GM19238 (cell line): ENCODE data around the gene SULT1C2.

Experiments
- DNase-seq: peaks from one replicate; pipeline ENCODE4 v3.0.0; 2011; ENCODE audit warnings: low spot score; ENCODE audit not compliant: insufficient read length

SULT1C2 gene

GRCh38 chr2:108293850-108294249, 5.2 kb downstream of the SULT1C2 start:
- DNase-seq: no peak

DNA sequence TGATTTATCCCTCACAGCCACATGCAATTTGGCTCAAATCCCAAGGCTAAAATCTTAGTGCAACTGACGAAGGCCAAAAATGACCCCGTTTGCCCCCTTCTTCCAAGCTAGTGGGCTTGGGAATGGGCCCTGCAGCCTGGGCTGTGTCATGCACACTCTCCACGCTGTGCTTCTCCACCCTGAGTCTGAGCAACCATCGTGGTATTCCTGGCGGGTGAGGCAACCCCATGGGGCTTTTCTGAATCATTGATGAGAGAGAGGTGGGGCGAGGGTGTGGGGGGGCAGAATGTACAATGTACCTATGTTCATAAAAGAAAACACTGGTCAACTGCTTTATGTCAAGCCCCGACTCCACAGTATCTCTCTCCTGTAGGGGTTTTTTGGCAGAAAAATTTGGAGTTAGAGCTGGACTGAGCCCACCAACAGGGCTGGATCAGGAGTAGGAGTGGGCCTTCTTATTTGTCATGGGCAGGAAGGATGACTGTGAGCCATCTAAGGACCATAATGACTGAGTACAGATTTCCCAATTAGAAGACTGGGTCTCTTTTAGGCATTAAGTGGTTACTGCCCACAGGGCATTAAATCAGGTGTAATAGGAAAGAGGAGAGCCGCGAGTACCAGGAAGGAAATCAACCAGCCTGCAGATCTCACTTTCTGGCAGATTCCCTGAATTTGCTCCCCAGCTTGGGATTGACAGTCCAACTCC, 8.9 kb downstream of the SULT1C2 start:
- DNase-seq: no peak

DNA sequence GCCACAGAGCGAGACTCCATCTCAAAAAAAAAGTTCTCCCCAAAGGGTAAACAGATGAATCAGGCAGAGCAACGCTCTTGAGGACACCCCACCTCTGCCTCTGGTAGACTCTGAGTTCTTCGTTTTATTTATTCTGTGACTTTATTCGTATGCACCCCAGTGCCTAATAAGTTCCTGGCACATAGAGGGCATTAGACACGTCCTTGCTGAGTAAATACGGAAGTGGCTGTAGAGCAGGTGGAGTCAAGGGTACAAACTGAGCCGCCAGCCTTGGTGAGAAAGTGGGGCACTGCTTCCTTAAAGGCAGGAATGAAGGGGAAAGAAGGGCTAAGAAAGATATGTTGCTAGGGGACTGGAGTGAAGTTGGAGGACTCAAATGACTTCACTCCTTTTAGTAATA, 12.9 kb downstream of the SULT1C2 start:
- DNase-seq: no peak

GRCh38 chr2:108304975-108305374, 16.3 kb downstream of the SULT1C2 start:
- no peak for DNase-seq

DNA sequence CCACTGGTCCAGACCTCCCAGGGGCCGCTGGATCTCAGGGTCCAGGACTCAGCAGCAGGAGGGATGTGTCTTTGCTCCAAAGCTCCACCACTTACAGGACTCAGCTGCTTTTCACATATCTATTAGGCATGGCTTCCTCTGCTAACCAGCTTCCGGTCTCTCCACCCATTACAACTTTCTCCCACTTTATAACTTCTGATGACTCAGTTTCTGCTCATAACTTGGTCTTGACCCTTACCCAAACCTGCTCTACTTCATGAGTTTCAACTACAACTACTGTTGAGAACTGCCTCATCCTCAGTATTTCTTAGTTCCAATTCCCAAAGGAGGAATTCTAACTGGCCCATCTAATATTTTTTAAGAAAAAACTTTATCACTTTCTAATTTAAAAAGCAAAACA, 17.2 kb downstream of the SULT1C2 start:
- no peak for DNase-seq

- no peak for DNase-seq
Observed at GRCh38 chr2:108309903-108310302, 21.2 kb downstream of the SULT1C2 start.

DNA sequence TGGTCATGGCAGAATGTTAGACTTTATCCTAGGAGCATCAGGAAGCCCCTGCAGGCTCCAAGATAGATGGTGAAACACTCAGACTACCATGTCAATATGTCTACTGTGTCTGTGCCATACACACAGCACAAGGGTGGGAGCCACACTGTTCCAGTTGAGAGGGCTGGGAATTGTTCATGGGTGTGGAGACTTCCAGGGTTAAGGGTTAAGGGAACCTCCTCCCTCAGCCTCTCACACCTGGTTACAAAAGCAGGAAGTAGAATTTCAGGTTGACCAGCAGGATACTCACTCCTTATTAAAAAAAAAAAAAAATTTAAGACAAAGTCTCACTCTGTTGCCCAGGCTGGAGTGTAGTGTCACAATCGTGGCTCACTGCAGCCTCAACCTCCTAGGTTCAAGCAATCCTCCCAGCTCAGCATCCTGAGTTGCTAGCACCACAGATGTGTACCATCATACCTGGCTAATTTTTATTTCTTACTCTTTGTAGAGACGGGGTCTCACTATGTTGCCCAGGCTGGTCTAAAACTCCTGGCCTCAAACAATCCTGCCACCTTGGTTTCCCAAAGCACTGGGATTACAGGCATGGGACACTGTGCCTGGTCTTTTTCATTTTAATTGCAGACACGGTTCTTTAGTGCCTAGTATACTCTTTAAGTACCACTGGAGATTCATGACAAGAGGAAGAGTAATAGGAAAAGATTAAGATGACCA, 26.0 kb downstream of the SULT1C2 start:
- DNase-seq: no peak

DNA sequence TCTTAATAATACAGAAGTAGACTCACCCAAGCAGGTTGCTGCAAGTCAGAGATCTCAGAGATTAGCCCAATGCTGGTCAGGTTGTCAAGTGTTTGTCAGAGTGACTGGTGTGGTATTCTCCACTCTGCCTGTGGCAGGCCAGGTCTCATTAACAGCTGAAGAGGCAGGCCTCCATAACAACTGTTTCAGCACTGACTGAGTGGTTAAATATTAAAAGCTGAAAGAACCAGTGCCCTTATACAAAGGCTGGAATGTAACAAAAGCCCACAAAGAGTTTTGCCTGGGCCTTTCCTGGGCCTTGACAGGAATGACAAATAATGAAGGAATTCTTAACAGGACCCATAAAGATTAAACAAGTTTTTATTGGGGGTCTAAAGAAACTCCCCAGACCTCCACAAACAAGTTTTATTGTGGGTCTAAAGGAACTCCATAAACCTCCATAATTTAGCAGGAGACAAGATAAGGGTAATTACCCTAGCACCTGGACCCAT, 26.8 kb downstream of the SULT1C2 start:
- DNase-seq: no peak

GRCh38 chr2:108316033-108316432, 27.3 kb downstream of the SULT1C2 start:
- DNase-seq: no peak

- DNase-seq: no peak
Observed at GRCh38 chr2:108316461-108317258, 28.0 kb downstream of the SULT1C2 start.

DNA sequence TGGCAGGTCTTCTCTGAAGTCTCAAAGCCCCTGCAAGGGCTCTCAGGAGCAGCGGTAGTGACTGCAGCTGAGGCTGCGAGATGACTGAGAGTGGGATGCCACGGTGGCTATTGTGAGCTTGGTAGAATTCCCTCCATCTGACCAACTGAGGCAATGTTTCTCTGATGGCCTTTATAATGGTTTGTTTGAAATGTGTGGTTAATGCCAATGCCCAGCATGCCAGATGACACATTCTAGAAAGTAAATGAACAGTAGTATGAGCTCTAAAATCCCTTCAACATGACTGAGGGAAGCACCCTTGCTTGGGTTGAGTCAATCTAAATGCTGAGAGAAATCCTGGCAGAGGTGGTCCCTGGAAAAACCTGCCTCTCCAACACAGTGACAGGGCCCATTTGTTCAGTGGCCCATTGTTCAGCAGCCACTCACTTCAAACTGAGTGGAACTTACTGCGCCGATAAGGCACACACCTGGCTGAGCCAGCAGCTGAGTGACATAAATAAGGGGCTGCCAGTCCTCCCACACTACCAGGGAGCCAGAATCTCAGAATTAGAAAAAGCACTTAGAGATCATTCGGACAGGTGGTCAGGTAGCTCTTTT, 31.7 kb downstream of the SULT1C2 start:
- no peak for DNase-seq

- no peak for DNase-seq
Observed at GRCh38 chr2:108323619-108324018, 34.9 kb downstream of the SULT1C2 start.

- DNase-seq: no peak
Observed at GRCh38 chr2:108324531-108325255, 36.0 kb downstream of the SULT1C2 start.

GRCh38 chr2:108325756-108326155, 37.1 kb downstream of the SULT1C2 start:
- no peak for DNase-seq

GRCh38 chr2:108329771-108330170, 41.1 kb downstream of the SULT1C2 start:
- no peak for DNase-seq

DNA sequence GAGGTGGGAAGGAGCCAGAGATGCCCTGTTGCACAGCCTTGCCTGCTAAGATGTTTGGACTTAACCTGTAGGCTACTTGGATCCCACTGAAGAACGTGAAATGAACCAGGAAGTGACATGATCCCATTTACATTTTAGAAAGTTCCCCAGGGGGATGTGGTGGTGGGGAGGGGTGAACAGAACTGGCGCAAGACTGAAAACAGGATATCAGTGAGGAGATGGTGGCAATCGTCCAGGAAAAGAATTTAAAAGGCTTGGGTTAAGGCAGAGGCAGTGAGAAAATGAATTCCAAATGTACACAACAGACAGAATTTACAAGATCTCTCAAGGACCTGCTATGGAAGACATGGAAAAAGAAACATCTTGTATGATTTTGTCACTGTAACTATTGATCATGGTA, 42.3 kb downstream of the SULT1C2 start:
- DNase-seq: no peak

DNA sequence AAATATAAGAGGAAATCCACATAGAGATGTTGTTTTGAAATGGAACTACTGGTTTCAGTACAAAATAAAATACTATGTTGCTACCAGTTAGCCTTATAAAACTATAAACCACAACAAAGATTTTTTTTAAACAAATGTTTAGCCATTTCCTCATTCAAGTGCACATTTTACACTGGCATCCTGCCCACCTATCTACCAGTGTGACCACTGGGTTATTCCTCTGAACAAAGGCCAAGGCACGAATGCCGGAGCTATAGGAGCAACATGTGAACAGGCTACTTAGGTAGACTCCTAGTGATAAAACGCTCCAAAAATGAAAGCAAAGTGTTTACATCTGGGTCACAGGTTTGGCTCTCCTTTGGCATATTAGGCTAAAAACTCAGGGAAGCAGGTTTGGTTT, 57.3 kb downstream of the SULT1C2 start:
- DNase-seq: no peak

DNA sequence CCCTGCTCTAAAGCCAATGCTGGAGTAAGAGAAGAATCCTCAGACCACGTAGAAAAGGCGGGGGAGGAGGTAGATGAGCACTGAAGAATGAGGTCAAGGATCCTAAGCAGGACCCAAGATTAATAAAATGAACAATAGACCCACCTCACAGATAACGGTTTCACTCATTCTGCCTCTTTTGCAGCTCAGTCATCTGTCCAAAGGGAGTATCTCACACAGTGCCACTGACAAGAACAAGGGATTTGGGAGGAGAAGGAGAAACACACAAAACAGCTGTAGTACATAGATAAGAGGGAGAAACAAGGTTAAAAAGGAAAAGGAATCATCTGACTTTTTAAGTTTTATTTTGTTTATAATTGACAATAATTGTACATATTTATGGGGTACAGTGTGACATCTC, 58.1 kb downstream of the SULT1C2 start:
- DNase-seq: no peak

GRCh38 chr2:108347786-108348185, 59.1 kb downstream of the SULT1C2 start:
- DNase-seq: no peak

DNA sequence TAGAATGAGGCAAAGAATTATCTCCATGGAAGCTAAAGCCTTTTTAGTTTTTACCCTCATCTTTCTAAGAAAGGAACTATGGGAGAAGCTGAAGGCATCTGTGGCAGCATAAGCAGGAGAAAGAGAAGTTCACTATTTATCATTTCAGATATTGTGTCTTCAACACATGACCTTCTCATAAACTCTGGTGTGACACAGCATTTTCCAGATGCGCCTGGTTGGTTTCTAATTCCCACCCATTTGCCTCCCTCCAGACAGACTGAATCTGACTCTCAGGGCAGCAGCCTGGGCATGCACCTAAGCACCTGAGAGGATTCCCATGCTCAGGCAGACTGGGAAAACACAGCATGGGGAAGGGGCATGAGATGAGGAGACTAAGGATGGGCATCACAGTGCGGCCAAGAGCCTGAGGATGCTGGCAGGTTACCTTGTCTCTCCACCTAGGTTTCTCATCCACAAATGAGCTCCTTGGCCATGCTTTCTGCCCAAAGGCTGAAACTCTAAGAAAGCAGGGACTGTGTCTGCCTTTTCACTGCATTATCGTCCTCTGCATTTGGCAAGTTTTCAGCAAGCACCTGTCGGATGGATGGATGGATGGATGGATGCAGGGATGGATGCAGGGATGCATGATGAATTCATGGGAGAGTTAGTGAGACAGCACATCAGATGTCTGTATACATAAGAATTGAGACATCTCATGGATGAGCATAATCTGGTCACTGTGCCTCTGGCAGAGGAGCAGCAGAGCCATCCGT, 60.3 kb downstream of the SULT1C2 start:
- no peak for DNase-seq
